ENCODE data around the gene PDHA1. TPM values are rescaled to one million over a fixed set of nuclear protein-coding genes. Genes with fewer than 3 reads are reported as not detected.

Gene PDHA1
- total RNA-seq, 3 donors from 2014 or later: 254 to 412 (median 363) TPM

DNA sequence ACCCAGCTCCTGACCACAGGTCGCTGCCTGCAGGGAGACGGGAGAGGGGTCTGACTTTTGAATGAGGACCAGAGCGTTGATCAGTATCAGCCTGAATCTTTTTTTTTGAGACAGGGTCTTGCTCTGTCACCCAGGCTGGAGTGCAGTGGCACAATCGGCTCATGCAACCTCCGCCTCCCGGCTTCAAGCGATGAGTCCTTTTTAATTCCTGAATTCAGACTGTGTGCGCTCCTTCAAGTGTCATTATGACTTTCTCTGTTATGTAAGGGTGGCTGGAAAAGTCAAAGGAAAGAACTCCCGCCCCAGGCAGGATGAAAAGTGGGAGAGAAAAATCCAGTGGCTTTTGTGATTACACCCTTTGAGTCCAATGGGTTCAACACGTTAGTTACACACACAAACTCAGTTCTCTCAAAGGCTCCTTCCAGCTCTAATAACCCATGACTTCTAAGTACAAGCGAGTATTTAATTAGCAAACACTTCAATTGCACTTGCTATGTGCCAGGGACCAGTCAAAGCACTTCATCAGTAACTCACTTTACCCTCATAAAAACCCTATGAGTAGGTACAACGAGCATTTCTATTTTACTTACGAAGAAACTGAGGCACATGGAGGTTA is 44.4 kb downstream of the PDHA1 start:
- H3K4me1 ChIP-seq (ENCODE audit: low read depth): no peaks in the 10 kb centered on the region
- DNase-seq (no peak), ATAC-seq (no peak)
- H3K36me3 ChIP-seq (ENCODE audit: low read depth): no peaks in the 10 kb centered on the region
- no peak overlapping the region for H3K4me3 ChIP-seq
- TF ChIP-seq, protein P1, sequence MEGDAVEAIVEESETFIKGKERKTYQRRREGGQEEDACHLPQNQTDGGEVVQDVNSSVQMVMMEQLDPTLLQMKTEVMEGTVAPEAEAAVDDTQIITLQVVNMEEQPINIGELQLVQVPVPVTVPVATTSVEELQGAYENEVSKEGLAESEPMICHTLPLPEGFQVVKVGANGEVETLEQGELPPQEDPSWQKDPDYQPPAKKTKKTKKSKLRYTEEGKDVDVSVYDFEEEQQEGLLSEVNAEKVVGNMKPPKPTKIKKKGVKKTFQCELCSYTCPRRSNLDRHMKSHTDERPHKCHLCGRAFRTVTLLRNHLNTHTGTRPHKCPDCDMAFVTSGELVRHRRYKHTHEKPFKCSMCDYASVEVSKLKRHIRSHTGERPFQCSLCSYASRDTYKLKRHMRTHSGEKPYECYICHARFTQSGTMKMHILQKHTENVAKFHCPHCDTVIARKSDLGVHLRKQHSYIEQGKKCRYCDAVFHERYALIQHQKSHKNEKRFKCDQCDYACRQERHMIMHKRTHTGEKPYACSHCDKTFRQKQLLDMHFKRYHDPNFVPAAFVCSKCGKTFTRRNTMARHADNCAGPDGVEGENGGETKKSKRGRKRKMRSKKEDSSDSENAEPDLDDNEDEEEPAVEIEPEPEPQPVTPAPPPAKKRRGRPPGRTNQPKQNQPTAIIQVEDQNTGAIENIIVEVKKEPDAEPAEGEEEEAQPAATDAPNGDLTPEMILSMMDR (IDR thresholded peaks at IDR 0.05): no peak
- intact Hi-C loops (cut with DNase I, micrococcal nuclease): no loop called here
- H3K9me3 ChIP-seq: no peaks in the 10 kb centered on the region

DNA sequence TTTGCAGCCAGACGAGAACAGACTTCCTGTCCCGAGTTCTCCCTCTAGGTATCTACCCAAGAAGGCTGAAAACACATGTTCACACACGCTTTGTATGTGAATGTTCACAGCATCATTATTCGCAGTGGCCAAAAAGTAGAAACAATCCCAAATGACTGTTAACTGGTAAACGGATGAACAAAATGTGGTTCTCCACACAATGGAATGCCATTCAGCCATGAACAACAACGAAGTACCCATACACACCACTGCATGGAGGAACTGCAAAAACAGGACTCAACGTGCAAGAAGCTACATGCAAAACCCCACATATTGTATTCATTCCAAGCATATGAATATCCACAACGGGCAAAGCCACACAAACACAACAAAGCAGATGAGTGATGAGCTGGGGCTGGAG is 45.0 kb downstream of the PDHA1 start:
- Histone ChIP-seq H3K4me3 (no peak overlapping the region), H3K9me3 (no peaks in the 10 kb centered on the region), H3K36me3 (ENCODE audit: low read depth) (no peaks in the 10 kb centered on the region), H3K4me1 (ENCODE audit: low read depth) (no peaks in the 10 kb centered on the region)
- TF ChIP-seq, protein P1 (IDR thresholded peaks at IDR 0.05): no peak
- DNase-seq: no peak
- no peak for ATAC-seq
- intact Hi-C loops (cut with DNase I, micrococcal nuclease): no loop called here

- TF ChIP-seq, protein P1 (IDR thresholded peaks at IDR 0.05): no peak
- ATAC-seq: no peak
- DNase-seq: no peak
- intact Hi-C loops (cut with DNase I, micrococcal nuclease): no loop called here
- Histone ChIP-seq H3K4me1 (ENCODE audit: low read depth) (no peaks in the 10 kb centered on the region), H3K4me3 (no peak overlapping the region), H3K9me3 (no peaks in the 10 kb centered on the region), H3K36me3 (ENCODE audit: low read depth) (no peaks in the 10 kb centered on the region)
These were observed 45.6 kb downstream of the PDHA1 start for GRCh38 chrX:19389227-19389845.

DNA sequence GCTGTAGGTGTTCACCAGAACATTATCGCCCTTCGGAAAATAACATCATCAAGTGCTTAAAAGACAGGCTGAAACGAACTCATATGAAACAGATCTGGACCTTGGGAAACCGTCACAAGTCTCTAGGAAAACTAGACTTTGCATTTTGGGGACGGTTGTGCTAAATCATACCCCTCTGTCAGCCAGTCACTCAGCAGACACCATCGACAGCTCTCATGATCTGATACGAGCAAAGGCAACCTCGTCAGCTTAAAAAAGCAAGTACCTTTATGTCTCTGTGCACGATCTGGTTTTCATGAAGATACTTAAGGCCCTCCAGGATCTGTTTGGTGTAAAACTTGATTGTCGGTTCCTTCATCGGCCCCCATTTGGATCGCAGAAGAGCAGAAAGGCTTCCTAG is 48.4 kb downstream of the PDHA1 start:
- ATAC-seq: no peak

GRCh38 chrX:19392703-19393102 is 49.0 kb downstream of the PDHA1 start:
- intact Hi-C loops (cut with DNase I, micrococcal nuclease): no loop called here

More for the DNA sequence above, 48.4 kb downstream of the PDHA1 start:
- Histone ChIP-seq H3K4me1 (ENCODE audit: low read depth) (no peaks in the 10 kb centered on the region), H3K4me3 (no peak overlapping the region), H3K36me3 (ENCODE audit: low read depth) (no peaks in the 10 kb centered on the region), H3K9me3 (no peaks in the 10 kb centered on the region)
- TF ChIP-seq, protein P1 (IDR thresholded peaks at IDR 0.05): no peak
- no peak for DNase-seq
- intact Hi-C loops (cut with DNase I, micrococcal nuclease): no loop called here

More at GRCh38 chrX:19392703-19393102, 49.0 kb downstream of the PDHA1 start:
- Histone ChIP-seq H3K4me3 (no peak overlapping the region), H3K36me3 (ENCODE audit: low read depth) (no peaks in the 10 kb centered on the region), H3K9me3 (no peaks in the 10 kb centered on the region), H3K4me1 (ENCODE audit: low read depth) (no peaks in the 10 kb centered on the region)
- DNase-seq: no peak
- ATAC-seq: no peak
- TF ChIP-seq, protein P1 (IDR thresholded peaks at IDR 0.05): no peak

Data from mucosa of descending colon (tissue), 3 donors.